Renal pelvis (tissue), 4 donors: ENCODE measurements around the gene PTPRU. TPM values are rescaled to one million over a fixed set of nuclear protein-coding genes. Genes with fewer than 3 reads are reported as not detected.

Experiments used
- DNase-seq: peaks from one replicate; pipeline ENCODE4 v3.0.0-alpha.2; 2013
- polyA plus RNA-seq, 3 donors: library from polyadenylated mRNA; unstranded; fragments of 120-200 nt; gene quantifications; one replicate each; pipeline ENCODE4 v1.2.1, GENCODE V29; 2013; ENCODE audit not compliant: insufficient read length in 3 of 3

The PTPRU gene
- polyA plus RNA-seq, 3 donors, result 15.4 to 19.5 (median 15.7) TPM

- DNase-seq, result no peak
Observed at GRCh38 chr1:29243871-29244200, 7.5 kb downstream of the PTPRU start.

- DNase-seq, result no peak
Observed at GRCh38 chr1:29245261-29245660, 8.9 kb downstream of the PTPRU start.

- DNase-seq, result no peak
Observed at GRCh38 chr1:29245876-29246275, 9.6 kb downstream of the PTPRU start.

GRCh38 chr1:29247044-29247443, 10.7 kb downstream of the PTPRU start:
- DNase-seq, result no peak

GRCh38 chr1:29247571-29248273, 11.4 kb downstream of the PTPRU start:
- DNase-seq, result no peak

- DNase-seq, result no peak
Observed at GRCh38 chr1:29248409-29248808, 12.1 kb downstream of the PTPRU start.

GRCh38 chr1:29249170-29249691, 12.9 kb downstream of the PTPRU start:
- DNase-seq, result no peak

GRCh38 chr1:29249951-29250581, 13.7 kb downstream of the PTPRU start:
- no peak for DNase-seq

GRCh38 chr1:29251164-29252124, 15.1 kb downstream of the PTPRU start:
- DNase-seq, result no peak

GRCh38 chr1:29253180-29253579, 16.9 kb downstream of the PTPRU start:
- no peak for DNase-seq

- DNase-seq, result no peak
Observed at GRCh38 chr1:29254346-29254745, 18.0 kb downstream of the PTPRU start.

GRCh38 chr1:29255134-29255666, 18.9 kb downstream of the PTPRU start:
- DNase-seq, result no peak

GRCh38 chr1:29256394-29256793, 20.1 kb downstream of the PTPRU start:
- no peak for DNase-seq

- no peak for DNase-seq
Observed at GRCh38 chr1:29256979-29257804, 20.9 kb downstream of the PTPRU start.

- DNase-seq, result no peak
Observed at GRCh38 chr1:29258189-29258975, 22.1 kb downstream of the PTPRU start.

- no peak for DNase-seq
Observed at GRCh38 chr1:29258976-29259801, 22.9 kb downstream of the PTPRU start.

- DNase-seq, result no peak
Observed at GRCh38 chr1:29259802-29260441, 23.6 kb downstream of the PTPRU start.

- no peak for DNase-seq
Observed at GRCh38 chr1:29260531-29260930, 24.2 kb downstream of the PTPRU start.
